CD4-positive, alpha-beta T cell treated with Interleukin-6 at 100 ng/mL for 8 hours (primary cell): Measurements from ENCODE around the gene EPO.

Experiments used
- DNase-seq: peaks from one replicate; pipeline ENCODE4 v3.0.0-alpha.2; 2020; ENCODE audit warnings: mixed read lengths, low spot score

Gene EPO

DNA sequence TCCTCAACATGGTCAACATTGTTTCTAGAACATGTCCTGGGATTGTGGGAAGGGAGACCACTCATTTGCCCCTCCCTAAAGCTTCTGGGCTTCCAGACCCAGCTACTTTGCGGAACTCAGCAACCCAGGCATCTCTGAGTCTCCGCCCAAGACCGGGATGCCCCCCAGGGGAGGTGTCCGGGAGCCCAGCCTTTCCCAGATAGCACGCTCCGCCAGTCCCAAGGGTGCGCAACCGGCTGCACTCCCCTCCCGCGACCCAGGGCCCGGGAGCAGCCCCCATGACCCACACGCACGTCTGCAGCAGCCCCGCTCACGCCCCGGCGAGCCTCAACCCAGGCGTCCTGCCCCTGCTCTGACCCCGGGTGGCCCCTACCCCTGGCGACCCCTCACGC lies at the start of gene EPO:
EPO (plus strand) TSS at position 190 of the 392 bp plus-strand sequence. CDS start 513 bp downstream, outside the sequence.
- DNase-seq: no peak

DNA sequence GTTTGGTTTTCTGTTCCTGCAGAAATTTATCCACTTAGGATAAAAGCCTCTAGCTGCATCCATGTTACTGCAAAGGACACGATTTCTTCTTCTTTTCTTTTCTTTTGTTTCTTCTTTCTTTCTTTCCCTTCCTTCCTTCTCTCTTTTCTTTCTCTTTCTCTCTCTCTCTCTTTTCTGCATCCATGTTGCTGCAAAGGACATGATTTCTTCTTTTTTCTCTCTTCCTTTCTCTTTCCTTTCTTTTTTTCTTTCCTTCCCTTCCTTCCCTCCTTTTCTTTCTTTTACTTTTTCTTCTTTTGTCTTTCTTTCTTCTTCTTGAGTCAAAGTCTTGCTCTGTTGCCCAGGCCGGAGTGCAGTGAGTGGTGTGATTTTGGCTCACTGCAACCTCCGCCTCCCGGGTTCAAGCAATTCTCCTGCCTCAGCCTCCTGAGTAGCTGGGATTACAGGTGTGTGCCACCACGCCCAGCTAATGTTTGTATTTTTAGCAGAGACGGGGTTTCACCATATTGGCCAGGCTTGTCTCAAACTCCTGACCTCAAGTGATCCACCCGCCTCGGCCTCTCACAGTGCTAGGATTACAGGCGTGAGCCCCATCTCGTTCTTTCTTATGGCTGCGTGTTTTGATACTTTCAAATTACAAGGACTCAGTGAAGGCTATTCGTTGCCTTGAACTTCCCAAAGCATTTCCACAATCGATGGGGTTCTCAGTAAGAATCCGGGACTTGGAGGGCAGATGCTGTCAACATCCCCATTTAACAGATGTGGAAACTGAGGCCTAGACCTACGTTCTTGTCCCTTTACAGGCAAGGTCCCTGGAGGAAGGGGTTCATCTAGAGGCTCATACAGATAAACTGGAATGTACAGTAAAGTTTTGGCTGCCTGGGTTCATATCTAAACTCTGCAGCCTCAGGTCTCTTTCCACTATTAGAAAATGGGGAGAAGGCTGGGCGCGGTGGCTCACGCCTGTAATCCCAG lies 48.6 kb upstream of the EPO start:
- DNase-seq: no peak

DNA sequence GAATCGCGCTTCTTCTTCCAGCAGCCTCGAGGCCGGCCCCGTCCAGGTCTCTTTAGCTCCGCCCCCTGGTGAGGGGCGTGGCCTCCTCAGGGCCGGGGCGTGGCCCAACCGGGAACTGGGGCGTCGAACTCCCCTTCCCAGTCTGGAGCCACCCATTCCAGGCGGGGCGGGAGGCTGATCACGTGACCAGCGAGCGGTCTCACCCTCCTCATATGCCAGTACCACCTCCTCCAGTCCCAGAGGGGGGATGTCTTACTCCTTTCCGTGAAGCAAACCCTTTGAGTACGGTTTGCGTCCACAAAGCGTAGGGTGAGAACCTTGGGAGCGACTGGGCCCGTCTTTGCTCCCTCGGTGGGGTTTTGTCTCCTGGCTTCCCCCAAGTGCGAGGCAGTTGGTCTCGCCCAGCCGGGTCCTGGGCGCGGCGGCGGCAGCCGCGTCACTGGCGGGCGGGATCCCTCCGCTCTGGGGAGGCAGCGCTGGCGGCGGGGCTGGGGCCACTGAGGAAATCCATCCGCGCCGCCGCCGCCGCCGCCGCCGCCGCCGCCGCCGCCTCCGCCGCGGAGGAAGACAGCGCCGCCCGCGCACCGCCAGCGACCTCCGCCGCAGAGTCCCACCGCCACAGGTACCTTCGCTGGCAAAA lies 46.8 kb upstream of the EPO start, which contains the start of gene GNB2:
GNB2 (plus strand) TSS at position 439 of the 640 bp plus-strand sequence. CDS start 2,526 bp downstream, outside the sequence.
- DNase-seq: peak; percentile 99

DNA sequence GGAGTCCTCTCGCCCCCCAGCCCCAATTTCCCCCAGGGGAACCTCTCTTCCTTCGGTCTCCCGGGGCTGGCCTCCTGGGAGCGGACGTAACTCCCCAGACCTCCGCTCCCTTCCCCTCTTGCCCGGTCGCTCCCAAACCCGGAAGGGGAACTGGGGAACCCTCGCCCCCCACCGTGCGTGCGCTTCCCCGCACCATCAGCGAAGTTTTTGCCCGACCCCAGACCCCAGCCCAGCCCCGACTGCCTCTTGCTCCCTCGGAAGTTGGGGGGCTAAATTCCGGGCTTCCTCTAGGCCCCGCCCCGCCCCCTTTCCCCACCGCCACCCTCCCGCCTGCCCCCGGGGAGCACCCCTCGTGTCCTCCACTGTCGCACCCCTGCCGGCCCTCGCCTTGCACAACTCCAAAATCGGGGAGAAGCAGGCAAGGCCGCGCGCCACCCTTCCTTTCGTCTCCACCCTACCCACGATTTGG lies 46.3 kb upstream of the EPO start:
- DNase-seq: no peak

DNA sequence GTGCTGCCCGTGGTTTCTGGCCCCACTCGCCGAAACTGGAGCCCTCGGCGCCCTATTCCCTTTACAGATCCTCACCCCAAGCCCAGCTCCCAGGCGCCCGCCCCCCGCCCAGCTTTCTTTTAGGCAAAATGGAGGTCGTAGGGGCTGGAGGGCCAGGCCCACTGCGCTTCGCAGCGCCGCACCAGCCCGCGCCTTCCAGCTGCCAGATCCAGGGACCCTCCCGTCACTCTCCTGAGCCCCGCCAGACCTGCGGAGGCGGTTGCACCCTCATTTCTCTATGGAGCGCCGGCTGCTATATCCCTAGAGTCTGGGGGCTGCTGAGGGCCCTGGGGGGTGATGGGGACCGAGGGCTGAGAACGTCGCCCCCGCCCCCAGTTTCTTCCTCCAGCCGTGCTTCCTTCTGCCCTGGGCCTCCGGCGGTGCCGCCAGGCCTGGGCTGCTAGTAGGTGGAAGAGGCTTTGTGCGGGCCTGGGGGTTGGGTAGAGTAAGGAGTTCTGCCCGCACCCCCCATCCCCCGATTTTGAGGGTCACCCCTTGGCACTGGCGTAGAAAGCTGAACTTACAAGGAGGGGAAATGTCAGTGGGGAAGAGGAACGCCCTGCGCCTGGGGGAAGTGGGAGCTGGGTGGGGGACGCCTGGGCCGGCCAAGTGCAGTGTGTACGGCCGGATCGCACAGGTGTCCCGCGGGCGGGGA lies 45.7 kb upstream of the EPO start:
- DNase-seq: no peak

DNA sequence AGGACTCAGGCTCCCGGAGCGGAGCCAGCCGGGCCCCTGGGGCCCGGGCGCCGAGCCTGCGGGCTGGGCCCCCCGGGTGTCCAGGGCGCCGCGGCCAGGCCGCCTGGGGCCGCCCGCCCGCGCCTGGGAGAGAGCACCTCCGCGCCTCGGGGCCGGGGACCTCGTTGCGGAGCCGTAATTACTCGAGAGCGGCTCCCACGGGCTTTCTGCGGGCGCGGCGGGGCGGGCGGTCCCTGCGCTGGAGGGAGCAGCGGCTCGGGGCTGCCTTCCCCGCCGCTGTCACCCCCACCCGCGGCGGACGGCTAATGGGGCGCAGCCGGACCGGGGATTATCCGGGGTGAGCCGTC lies 45.2 kb upstream of the EPO start:
- DNase-seq: no peak

DNA sequence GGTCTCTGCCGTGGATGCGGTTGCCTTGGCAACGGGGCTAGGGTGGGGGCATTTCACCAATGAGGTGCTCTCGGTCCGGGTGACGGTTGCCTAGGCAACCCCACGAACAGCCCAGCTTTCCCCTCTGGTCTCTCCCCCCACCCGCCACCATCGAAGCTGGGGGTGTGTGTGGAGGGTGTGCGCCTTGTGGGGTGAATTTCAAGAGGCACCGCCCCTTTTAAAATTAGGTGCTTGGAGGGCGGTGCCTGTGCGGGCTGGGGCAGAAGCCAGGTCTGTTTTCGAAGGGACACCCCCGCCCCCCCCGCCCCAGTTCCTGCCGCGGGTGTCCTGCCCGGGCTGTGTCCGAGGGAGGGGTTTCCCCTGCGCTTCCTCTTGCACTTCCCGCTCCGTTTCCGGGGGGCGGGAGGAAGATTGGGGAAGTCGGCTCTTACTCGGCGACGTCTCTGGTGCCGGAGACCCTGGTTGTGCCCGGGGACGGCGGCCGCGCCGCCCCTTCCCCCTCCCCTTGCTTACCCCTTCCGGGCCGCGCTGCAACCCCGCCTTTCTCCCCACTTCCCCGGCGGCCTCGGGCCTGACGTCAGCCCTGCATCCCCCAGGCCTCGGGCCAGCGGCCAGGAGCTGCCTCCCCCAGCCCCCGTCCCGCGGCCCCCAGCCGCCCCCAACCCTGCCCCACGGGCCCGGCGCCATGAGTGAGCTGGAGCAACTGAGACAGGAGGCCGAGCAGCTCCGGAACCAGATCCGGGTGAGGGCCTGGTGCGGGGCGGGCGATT lies 44.5 kb upstream of the EPO start:
- DNase-seq: peak; percentile 93

DNA sequence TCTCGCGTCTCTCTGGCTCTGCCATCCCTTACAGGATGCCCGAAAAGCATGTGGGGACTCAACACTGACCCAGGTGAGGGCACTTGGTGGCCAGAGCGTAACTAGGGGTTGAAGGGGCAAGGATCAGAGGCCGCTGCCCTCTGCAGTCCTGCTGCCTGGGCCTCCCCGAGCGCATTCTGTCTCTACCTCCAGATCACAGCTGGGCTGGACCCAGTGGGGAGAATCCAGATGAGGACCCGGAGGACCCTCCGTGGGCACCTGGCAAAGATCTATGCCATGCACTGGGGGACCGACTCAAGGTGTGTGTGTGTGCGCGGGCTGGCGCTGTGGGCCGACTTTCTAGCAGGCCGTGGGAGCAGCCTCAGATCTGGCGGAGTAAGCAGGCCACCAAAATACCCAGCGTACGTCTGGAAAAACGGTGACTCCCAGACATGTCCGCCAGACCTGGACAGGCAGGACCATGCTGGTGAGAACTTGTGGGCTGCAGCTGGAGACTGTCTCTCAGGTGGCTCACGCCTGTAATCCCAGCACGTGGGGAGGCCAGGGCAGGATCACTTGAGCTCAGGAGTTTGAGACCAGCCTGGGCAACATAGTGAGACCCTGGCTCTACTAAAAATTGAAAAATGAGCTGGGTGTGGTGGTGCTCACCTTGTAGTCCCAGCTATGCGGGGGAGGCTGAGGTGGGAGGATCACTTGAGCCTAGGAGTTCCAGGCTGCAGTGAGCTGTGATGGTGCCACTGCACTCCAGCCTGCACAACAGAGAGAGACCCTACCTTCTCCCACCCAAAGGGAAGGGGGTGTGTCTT lies 43.6 kb upstream of the EPO start:
- no peak for DNase-seq

DNA sequence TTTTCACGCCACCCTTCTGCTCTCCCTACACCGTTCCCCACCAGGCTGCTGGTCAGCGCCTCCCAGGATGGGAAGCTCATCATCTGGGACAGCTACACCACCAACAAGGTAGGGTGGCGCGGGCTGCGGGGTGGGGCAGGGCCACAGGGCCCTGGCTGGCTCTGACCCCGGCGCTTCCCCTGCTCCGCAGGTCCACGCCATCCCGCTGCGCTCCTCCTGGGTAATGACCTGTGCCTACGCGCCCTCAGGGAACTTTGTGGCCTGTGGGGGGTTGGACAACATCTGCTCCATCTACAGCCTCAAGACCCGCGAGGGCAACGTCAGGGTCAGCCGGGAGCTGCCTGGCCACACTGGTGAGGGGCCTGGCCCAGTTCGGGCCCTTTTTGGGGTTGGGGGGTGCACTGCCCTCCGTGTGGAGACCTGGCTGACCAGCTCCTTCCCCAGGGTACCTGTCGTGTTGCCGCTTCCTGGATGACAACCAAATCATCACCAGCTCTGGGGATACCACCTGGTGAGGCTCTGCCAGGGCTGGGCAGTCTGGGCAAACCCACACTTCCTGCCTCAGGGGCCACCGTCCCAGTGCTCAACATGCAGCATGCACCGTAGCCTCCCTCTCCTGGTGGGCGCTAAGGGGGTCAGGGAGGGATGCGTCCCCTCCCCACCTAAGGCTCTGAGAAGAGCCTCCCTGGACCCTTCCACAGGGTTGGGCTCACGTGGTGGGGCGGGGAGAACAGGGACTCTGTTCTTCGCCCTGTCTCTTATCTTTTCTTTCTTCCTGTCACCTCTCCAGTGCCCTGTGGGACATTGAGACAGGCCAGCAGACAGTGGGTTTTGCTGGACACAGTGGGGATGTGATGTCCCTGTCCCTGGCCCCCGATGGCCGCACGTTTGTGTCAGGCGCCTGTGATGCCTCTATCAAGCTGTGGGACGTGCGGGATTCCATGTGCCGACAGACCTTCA lies 42.7 kb upstream of the EPO start:
- no peak for DNase-seq

DNA sequence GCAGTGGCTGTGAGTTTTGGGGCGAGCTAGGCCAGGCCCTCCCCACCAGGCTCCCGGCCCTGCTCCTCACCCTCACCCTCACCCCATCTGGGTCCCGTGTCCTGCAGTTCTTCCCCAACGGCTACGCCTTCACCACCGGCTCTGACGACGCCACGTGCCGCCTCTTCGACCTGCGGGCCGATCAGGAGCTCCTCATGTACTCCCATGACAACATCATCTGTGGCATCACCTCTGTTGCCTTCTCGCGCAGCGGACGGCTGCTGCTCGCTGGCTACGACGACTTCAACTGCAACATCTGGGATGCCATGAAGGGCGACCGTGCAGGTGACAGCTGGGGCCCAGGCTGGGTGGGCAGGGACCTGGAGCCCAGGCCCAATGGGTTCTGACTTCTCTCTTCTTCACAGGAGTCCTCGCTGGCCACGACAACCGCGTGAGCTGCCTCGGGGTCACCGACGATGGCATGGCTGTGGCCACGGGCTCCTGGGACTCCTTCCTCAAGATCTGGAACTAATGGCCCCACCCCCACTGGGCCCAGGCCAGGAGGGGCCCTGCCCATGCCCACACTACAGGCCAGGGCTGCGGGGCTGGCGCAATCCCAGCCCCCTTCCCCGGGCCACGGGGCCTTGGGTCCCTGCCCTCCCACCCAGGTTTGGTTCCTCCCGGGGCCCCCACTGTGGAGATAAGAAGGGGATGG lies 41.8 kb upstream of the EPO start:
- no peak for DNase-seq

DNA sequence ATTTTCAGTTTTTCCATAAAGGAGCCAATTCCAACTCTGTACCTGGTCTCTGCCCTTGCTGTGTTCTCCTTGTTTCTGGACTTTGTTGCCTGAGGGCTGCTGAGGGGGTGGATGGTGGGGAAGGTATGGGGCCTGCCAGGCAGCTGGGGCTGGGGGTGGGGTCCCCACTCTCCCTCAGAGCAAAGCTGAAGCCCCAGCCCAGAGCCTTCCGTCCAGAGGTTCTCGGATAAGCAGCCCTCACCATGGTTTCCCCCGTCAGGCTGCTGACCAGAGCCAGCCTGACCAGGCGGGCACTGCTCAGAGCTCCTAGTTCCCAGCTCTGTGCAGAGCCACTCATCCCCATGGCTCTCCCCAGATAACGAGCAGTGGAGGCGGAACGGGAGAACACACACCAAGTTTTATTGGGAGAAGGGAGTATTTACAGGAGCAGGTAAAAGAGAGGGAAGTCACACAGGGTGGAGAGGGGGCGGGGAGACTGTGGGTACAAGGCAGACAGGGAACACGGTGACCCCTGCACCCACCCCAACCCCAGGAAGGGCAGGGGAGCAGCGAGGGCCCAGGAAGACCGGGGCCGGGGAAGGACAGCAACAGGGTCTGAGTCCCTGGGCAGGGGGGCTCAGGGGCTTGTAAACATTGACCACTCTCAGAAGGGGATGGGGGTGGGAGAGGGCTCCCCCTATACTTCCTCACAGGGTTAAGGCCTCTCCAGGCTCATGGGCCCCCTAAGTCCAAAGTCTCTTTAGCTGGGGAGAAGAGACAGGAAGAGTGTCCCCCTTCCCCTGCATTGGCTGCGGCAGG lies 40.9 kb upstream of the EPO start:
- DNase-seq: no peak

DNA sequence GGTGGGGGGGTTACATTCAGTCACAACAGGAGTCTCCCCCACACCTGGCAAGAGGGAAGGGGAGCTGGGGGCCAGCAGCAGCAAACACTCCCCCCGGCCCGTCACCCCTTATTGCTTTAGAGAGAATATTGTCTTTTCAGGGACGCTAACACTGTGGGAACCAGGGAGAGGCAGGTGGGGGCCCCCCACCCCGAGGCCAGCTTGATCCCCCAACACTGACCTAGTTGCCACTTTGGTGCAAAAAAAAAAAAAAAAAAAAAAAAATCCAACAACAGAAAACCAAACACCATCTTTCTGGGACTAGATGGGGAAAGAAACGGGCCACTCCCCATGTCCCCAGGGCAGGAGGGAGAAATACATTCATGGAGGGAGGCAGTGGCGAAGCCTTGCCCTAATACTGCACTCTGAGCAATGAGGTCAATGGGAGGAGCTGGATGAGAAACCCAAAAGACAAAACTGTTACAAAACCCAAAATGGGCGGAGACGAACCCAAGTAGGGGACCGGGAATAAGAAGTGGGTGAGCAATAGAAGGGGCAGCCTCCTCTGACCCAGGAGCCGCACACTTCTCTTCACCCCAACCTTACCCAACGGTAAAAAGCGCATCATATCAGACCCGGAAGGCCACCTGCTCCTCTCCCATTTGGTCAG lies 40.2 kb upstream of the EPO start:
- no peak for DNase-seq

DNA sequence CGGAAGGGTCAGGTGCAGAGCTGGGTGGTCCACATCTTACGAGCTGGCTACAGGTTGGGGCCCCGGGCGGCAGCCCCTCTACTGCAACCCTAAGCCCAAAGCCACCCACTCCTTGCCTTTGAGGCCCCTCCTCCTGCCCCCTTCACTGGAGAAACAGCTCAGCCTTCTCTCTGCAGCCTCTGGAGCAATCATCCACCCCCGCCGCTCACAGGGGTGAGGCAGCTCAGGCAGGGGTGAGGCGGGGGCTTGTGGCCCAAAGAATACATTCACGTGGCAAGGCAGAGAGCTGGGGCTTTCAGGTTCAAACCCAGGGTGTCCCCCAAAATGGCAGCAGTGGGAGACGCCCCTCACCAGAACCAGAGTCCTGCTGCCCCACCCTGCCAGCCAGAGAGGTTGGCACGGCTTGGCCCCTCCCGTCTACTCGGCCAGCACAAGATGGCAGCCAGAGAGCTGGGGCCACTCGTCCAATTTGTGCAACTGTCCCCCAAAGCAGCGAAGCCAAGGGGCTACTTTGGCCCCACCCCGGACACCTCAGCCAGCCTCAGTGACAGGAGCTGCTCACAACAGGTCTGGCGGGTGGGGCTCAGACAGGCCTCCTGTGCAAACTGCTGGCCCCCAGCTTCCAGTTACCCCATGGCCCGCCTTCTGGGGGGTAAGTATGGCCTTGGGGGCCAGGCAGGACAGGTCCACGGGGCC lies 39.5 kb upstream of the EPO start:
- no peak for DNase-seq

DNA sequence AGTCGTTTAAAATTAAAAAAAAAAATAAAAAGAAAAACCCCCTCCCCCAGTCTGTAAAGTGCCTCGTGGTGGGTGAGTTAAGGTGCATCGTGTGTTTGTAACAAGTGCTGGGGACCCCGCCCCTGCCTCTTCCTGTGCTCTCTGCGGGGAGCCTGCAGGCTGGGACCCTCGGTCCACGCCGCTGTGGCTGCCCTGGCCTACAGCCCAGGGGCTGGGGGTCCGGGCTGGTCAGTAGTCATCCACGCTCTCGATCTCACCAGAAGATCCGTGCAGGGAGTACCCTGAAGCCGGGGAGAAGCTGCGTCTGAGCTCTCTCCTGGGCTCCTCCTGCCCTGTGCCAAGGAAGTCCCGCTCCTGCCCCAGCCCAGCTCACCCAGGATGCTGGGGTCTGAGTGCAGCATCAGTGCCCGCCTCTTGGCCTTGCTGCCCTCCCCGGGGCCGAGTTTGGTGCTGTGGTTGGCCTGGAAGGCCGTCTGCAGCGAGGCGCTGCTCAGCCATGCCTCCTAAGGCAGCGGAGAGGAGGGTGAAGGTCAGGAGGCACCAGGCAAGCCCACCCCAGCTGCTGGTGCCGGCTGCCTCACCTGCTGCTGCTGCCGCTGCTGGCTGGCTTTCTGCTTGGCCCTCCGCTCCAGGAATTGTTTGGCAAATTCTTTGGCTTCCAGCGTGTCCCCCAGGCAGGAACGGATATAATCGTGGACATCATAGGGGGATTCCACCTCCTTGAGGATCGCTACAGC lies 38.6 kb upstream of the EPO start:
- DNase-seq: no peak

DNA sequence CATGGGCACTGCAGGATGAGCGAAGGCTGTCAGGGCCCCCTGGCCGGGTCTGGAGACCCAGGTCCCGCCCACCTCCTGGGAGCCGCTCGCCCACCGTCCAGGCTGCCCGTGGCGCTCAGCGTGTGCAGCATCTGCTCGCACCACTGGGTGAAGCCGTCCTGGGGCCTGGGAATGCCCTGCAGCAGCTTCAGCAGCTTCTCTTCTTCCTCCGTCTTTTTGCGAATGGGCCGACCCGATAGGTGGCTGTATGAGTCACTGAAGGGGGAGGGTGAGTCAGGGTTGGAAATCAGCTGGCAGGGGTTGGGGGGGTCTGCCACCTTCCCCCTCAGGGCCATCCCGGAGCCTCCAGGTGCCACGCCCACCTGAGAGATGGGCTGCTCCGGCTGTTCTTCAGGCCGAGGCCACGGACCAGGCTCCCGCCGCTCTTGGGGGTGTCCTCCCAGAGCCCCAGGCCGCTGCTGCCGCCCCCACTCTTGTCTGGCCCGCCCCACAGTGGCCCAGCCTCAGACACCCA lies 38.0 kb upstream of the EPO start:
- DNase-seq: no peak

DNA sequence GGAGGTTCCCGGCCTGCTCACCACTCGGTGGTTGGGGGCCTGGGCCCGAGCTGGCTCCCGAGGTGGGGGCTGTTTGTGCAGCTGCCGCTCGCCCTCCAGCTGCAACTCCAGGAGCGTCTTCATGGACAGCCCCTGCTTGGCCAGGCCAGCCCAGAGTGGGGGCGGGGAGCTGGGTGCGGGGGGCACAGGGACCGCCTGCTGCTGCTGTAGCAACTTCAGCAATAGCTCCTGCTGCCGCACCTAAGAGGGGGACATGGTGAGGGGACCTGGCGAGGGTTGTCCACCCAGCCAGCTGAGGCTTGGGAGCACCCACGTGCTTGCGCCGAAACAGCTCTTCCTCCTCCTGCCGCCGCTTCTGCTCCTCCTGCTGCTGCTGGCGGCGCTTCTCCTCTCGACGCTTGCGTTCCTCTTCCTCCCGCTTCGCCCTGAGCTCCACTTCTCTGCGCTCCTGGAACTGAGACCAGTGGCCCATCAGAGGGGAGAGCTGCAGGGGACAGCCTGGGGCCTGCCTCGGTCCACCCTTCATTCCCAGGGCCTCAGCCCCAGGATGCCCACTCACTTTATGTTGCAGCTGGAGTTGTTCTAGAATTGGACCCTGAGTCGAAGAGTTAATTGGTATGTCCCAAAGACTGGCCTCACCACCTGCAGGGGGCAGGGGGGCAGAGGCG lies 37.1 kb upstream of the EPO start:
- no peak for DNase-seq
